HG03175 (cell line): ENCODE measurements around the gene HIP1R.
A peak's percentile ranks its signal among the peaks of the same experiment; 100 is the strongest.
"Not testable (repeated sequence)": the region's sequence is repeated elsewhere in the genome, so short reads cannot be mapped to it uniquely, and the experiment has no call there.

ENCODE experiments used
- ATAC-seq: cut with Tn5 transposase; IDR thresholded peaks from one replicate; pipeline ENCODE4 v1.9.1; 2021; ENCODE audit warnings: mild to moderate bottlenecking, moderate library complexity; ENCODE audit not compliant: unreplicated experiment

The HIP1R gene, protein sequence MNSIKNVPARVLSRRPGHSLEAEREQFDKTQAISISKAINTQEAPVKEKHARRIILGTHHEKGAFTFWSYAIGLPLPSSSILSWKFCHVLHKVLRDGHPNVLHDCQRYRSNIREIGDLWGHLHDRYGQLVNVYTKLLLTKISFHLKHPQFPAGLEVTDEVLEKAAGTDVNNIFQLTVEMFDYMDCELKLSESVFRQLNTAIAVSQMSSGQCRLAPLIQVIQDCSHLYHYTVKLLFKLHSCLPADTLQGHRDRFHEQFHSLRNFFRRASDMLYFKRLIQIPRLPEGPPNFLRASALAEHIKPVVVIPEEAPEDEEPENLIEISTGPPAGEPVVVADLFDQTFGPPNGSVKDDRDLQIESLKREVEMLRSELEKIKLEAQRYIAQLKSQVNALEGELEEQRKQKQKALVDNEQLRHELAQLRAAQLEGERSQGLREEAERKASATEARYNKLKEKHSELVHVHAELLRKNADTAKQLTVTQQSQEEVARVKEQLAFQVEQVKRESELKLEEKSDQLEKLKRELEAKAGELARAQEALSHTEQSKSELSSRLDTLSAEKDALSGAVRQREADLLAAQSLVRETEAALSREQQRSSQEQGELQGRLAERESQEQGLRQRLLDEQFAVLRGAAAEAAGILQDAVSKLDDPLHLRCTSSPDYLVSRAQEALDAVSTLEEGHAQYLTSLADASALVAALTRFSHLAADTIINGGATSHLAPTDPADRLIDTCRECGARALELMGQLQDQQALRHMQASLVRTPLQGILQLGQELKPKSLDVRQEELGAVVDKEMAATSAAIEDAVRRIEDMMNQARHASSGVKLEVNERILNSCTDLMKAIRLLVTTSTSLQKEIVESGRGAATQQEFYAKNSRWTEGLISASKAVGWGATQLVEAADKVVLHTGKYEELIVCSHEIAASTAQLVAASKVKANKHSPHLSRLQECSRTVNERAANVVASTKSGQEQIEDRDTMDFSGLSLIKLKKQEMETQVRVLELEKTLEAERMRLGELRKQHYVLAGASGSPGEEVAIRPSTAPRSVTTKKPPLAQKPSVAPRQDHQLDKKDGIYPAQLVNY

GRCh38 chr12:122834921-122835749, at the start of gene HIP1R:
Gene HIP1R (plus strand): TSS chr12:122835457. CDS start chr12:122835551, 94 bp downstream.
- no peak for ATAC-seq

- ATAC-seq: no peak
Observed at GRCh38 chr12:122785503-122785902, 49.8 kb upstream of the HIP1R start.

DNA sequence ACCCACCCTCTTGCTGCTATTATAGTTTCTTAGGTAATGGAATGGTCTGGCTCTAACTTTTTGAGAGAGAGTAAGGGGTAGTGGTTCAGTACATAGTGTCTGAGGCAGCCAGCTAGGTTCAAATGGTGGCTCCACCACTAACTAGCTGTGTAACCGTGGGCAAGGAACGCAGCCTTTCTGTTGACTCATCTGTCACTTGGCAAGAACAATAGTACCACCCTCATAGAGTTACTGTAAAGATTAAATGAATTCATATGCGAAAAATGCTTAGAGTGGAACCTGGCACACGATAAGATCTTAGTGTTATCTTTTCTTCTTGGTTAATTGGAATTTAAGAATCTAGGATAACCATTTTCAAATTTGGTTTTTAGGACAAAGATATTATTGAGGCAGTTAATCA, 46.9 kb upstream of the HIP1R start:
- ATAC-seq: no peak

DNA sequence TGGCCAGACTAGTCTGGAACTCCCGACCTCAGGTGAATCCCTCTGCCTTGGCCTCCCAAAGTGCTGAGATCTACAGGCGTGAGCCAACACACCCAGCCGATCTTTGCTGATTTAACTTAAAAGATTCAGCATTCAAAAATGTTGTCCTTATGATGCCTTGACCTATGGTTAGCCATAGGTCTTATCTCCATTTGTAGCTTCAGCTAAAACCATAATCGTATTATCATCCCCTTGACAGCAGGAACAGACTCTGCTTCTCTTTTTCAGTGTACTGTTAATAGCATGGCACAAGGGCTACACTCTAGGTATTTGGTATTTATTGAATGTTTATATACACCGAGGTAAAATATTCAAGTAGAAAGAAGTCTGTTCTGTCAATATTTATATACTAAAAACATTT, 45.6 kb upstream of the HIP1R start:
- no peak for ATAC-seq

DNA sequence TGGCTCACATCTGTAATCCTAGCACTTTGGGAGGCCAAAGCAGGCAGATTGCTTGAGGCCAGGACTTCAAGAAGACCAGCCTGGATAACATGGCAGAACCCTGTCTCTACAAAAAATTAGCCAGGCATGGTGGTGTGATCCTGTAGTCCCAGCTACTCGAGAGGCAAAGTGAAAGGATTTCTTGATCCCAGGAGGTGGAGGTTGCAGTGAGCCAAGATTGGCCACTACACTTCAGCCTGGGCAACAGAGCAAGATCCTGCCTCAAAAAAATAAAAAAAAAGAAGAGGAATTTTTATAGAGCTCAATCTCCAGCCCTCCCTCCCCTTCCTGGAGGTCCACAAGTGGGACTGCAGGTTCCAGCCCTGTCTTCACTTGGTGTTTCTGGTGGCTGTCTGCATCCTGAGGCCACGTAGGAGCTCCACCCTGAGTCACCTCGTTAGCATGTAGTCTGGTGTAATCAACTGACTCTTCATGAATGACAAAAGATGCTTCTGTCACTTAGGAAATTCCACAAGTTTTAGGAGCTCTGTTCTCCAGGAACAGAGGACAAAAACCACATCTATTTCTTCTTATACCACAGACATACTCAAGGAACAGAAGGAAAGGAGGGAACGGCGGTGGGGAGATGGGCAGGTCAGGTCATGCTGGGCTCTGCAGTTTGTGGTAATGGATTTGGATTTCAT, 44.7 kb upstream of the HIP1R start:
- no peak for ATAC-seq

DNA sequence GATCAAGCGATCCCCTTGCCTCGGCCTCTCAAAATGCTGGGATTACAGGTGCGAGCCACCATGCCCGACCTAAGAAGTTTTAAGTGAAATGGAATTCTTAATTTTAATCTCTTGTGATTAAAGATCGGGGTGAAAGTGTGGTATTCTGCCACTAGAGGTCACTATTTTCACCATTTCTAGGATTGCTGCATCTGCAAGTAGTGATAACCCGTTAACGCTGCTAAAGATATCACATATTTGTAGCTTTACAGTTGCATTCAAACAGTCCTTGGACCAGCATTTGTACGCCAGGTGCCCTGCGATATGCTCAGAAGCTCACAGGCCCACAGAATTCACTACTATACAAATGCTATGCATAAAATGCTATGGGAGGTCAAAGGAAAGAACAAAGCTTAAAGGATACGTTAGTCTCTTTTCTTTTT, 41.6 kb upstream of the HIP1R start:
- no peak for ATAC-seq

- ATAC-seq: no peak
Observed at GRCh38 chr12:122795807-122796206, 39.5 kb upstream of the HIP1R start.

DNA sequence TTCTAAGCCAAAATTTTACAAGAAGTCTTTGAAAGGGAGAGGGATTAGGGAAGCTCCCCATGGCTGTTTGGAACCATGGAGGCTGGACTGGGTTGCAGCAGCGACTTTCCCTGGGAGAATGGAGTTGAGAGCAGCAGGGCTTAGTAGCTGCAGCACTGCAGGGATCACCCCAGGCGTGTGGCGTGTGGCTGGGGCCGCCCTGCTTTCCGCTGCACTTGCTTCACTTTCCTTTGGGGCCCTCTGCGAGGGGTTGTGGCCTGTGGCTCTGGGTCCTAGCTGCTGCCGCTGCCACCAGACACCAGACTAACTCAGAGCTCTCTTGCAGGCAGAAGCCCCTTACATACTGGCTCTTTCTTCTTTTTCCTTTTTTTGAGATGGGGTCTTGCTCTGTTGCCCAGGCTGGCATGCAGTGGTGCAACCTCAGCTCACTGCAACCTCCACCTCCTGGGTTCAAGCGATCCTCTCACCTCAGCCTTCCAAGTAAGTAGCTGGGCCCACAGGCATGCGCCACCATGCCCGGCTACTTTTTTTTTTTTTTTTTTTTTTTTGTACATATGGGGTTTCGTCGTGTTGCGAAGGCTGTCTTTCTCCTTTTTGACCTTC, 35.5 kb upstream of the HIP1R start:
- ATAC-seq: no peak

- no peak for ATAC-seq
Observed at GRCh38 chr12:122803937-122804336, 31.3 kb upstream of the HIP1R start.

- not testable (repeated sequence) for ATAC-seq
Observed at GRCh38 chr12:122804957-122805356, 30.3 kb upstream of the HIP1R start.

GRCh38 chr12:122807651-122808050, 27.6 kb upstream of the HIP1R start:
- no peak for ATAC-seq

DNA sequence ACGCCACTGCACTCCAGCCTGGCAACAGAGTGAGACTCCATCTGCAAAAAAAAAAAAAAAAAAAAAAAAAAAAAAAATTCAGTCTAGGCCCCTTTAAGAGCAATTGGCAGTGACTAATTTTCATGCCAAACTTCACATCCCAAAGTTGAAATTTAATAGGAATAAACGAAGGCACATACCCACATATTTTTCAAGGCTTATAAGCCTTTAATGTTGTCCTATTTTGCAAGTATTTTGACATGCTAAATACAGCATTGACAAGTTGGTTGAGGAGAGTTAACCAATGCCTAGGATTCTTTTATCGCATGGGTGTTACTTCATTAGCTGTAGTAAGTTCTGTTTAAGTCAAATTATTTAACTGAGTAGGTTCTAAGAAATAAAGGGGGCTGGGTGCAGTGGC, 23.5 kb upstream of the HIP1R start:
- ATAC-seq: no peak

DNA sequence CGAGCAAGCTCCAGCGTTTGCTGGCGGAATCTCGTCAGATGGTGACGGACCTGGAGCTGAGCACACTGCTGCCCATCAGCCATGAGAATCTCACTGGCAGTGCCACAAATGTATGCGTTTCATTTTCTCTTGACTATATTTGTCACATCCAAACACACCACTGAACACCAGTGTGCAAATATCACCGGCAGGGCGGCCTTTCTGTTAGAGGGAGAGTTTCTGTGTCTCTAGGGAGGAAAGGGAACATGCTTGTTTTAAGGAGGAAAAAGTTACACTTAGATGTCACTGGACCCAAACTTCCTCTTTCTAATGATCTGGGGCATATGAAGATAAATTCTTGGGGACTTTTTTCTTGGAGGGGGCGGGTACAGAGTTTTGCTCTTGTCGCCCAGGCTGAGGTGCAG, 21.9 kb upstream of the HIP1R start:
- peak; percentile 56 for ATAC-seq

DNA sequence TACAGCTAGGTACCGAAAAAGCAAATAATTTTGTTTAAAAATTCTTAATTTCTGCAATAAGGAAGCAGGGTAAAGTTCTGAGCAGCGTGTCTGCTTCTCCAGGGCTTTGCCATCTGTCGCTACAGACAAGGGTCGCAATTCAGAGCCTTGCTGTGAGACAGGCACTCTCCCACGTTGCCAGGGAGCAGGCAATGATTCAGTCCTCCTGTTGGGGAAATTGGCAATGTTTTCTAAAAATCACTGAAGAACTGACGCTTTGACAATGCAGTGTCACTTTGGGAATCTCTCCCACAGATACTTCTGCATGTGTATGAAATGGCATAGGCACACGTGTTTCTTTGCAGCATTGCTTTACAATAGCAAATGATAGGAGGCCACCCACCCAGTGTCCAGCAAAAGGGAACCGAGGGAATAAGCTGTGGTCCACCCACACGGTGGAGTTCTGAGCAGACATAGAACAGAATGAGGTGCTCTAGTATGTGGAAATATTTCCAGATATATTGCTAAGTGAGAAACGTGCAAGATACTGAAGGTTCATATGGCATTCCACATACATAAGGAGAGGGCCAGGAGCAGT, 16.0 kb upstream of the HIP1R start:
- ATAC-seq: no peak

DNA sequence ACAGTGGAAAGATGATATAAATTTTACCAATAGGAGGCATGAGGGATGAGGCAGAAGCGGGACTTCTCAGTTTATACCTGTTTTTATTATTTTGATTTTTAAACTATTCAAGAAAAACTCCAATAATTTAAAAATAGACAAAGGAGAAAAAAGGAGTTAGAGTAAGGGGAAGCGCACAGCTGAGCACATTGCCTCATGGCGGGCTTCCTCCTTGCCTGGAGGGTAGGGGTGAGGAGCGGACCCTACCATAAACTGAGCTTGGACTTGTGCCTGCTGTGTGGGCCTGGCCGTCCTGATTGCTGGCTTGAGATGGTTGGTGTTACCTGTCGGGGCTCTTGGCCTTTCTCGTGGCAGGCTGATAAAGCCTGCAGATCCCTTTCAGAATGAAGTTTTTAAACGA, 15.1 kb upstream of the HIP1R start:
- no peak for ATAC-seq

DNA sequence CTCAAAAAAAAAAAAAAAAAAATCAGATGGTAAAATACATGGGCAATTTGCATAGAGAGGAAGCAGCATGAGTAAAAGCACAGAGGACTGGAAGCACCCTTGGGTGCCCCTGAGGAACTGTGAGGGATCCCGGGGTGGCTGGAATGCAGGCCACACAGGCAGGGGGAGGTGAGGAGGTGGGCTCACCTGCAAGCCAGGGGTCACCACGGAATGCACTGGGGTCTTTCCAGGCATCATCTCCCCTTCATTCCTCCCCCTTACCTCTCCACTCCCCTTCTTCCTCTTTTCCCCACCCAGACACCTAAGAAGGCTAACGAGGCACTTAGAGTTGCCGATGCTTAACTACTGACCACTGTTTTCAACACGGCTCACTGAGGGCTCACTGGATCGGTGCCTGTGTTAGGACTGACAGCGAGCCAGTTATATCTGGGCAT, 14.4 kb upstream of the HIP1R start:
- peak; percentile 56 for ATAC-seq

- no peak for ATAC-seq
Observed at GRCh38 chr12:122823429-122823828, 11.8 kb upstream of the HIP1R start.

DNA sequence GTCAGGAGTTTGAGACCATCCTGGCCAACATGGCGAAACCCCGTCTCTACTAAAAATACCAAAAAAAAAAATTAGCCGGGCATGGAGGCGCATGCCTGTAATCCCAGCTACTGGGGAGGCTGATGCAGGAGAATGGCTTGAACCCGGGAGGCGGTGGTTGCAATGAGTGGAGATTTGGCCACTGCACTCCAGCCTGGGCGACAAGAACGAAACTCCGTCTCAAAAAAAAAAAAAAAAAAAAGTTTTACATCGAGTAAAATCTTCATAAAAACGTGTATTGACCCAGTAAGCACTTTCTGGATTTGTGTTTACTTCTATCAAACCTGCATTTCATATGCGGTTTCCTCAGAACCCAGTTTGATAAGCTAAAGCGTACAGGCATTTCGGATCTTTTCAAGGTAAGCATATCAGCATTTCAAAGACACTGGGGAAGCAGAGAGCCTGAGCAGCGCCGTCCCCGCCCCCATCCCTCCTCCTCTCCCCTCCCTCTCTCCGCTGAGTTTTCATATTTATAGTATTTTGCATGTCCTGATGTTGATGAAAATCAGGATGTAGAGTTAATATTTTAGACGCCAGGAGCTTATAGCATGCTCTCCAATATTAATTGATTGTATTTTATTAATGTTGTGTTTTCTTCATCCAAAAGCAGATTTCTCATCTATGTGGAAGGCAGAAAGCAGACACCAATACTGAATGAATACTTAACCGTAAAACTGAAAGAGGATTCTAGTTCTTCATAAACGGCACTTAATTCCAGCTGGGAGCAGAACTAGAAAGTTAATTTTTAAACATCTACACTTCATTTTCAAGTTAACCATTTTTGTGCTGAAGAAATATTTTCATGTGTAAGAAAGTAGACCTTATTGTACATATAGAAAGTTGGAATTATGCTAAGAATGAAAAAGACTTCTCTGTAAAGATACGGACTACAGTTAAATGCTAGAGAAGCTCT, 9.2 kb upstream of the HIP1R start:
- no peak for ATAC-seq
